ENCODE data around the gene GRIA2.
"Not testable (repeated sequence)": the region's sequence is repeated elsewhere in the genome, so short reads cannot be mapped to it uniquely, and the experiment has no call there.

GRIA2 gene

GRCh38 chr4:157220371-157220881 is at the start of gene GRIA2:
Gene GRIA2 (plus strand): TSS chr4:157220728. CDS start chr4:157221043, 315 bp downstream.
- no peak for DNase-seq

- DNase-seq: no peak
Observed at GRCh38 chr4:157172011-157172410, 48.5 kb upstream of the GRIA2 start.

DNA sequence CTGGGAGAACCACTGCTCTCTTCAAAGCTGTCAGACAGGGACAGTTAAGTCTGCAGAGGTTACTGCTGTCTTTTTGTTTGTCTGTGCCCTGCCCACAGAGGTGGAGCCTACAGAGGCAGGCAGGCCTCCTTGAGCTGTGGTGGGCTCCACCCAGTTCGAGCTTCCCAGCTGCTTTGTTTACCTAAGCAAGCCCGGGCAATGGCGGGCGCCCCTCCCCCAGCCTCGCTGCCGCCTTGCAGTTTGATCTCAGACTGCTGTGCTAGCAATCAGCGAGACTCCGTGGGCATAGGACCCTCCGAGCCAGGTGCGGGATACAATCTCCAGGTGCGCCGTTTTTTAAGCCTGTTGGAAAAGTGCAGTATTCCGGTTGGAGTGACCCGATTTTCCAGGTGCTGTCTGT is 40.3 kb upstream of the GRIA2 start:
- not testable (repeated sequence) for DNase-seq

DNA sequence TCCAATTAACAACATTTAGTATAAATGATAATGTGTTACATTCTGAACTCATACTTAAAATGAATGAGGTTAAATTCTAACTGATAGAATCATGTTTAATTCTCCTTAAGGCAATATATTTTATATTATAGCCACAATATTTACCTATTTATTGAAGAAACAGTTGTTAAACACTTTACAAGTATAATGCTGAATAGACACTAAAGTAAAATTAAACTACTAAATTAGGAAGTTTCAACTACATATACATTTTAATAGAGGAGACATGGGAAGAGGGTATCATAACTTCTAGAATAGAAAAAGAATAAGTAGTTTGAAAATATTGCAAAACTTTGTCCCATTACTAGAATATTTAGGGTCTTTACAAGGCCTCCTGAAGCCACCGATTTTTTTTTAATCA is 36.2 kb upstream of the GRIA2 start:
- no peak for DNase-seq

GRCh38 chr4:157185363-157185762 is 35.2 kb upstream of the GRIA2 start:
- DNase-seq: no peak

DNA sequence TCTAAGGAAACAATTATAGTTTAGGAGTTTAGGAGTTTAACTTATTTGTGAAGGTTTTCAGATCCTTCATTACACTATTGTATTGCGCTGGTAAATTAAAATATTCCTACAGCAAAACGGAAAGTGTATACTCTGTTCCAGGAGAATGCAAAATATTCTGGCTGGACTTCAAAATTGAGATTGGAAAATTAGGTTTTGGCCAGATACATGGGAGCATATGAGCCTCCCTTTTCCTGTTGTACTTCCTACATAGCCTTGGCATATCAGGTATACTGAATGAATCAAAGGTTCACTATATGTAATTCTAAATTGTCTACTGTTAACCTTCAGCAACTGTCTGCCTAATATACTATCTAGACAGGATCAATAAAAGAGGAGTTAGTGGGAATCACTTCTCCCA is 25.2 kb upstream of the GRIA2 start:
- no peak for DNase-seq

DNA sequence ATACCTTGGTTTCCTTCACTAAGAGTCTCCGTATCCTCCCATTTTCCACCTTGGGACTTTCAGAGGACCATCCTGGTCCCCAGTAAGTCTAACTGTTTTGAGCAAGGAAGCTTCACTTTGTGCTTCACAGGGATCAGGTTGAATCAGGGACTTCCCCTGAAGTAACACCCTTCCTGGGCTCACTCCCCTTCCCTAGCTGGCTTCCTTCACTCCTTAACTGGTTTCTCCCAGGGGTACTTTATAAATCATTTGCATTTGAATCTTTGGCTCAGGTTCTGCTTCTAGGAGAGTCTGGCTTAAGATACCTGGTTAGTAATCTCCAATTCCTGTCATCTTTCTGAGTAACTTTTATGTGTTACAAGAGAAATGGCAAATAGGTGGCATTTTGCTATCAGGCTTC is 24.5 kb upstream of the GRIA2 start:
- DNase-seq: no peak

DNA sequence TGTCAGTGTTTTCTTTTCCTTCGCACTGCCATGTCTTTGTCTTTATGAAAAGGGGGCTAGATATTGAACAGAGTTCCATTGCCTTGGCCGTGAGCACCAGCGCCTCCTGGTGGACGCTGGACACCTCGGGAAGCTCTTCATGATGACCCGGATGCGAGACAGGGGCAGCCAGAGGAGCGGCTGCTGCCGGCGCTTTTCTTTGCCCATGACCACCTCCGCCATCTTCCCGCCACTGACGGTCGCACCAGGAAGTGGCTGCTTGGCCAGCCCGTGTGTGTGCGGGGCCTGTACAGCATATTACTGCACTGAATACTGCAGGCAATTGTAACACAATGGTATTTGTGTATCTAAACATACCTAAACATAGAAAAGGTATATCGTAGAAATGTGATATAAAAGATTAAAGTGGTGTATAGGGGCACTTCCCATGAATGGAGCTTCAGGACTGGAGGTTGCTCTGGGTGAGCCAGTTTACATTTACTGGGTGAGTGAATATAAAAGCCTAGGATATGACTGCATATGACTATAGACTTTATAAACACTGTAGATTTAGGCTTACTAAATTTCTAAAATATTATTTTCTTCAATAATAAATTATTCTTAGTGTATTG is 15.8 kb upstream of the GRIA2 start:
- no peak for DNase-seq

DNA sequence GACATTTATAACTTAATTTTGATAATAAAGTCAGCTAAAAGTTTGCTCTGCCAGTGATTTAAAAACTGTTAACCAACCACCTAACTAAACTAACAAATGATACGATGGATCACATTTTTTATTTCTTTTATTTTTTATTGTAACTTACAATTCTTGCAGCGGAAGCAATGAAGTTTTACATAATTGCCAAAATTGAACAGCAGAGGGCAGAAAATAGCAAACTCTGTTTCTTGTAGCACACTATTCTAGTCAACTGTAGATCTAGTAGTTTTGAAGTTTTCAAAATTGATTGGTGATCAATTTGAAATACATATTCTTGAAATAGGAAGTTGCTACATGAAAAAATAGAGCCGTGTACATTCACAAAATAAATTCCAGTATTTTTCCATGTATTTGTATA is 2.8 kb upstream of the GRIA2 start:
- no peak for DNase-seq

DNA sequence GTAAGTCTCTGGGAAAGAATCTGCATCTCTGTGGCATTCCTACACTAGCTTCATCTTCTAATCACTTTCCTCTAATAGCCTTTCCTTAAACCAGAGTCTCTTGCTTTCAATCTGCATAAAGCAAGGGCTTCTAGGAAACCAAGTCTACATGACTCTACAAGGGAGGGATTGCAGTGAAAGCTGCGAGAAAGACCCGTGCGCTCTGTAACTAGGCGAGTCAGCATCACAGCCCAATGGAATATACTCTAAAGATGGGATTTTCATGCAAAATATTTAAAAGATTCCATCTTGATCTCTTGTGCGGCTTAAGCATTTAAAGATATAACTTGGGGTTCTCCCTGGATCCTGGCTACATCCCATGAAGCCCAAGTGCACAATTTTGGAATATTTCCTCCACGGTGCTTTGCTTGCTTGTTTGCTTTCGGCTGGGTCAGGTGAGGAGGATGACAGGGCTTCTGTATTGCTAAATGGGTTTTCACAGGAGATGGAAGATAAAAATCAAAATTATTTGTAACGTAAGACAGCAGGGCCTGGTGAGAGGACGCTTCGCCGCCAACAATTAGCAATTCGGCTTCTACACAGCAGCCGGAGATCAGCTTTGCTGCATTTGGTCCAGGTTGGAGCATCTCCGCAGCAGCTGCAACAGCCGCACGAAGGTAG is 687 bp upstream of the GRIA2 start:
- no peak for DNase-seq

DNA sequence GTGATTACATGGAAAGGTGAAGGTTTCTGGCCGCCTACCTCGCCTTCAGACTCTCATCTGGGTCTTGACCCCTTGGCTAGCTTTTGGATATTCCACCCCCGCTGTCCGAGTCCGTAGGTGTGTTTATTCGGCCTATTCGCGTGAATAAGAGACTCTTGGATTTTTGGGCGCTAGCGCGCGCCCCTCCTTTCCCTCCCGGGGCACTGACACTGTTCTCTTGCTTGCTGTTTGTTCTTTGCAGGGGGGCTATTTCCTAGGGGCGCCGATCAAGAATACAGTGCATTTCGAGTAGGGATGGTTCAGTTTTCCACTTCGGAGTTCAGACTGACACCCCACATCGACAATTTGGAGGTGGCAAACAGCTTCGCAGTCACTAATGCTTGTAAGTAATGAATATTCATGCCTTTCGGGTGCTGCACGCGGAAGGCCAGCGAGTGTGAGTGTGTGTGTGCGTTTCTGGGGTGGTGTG is 932 bp downstream of the GRIA2 start:
- no peak for DNase-seq

- no peak for DNase-seq
Observed at GRCh38 chr4:157221895-157222770, 1.6 kb downstream of the GRIA2 start.

DNA sequence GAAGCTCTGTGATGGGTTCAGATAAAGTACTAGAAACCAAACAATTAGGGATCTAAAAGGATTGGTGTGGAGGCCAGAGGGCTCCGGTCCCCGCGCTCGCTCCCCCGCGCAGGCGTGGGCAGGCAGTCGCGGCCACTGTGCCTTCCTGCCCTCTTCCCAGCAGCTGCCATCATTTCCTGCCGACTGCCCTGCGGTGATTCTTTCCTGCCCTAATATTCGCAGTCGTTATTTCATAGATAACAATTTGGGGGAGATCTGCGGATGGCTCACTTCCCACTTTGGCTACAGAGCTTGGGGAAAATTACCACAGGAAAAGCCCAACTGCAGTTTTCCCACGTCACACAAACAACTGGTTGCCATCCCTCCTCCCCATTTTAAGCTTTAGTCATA is 2.2 kb downstream of the GRIA2 start:
- no peak for DNase-seq

DNA sequence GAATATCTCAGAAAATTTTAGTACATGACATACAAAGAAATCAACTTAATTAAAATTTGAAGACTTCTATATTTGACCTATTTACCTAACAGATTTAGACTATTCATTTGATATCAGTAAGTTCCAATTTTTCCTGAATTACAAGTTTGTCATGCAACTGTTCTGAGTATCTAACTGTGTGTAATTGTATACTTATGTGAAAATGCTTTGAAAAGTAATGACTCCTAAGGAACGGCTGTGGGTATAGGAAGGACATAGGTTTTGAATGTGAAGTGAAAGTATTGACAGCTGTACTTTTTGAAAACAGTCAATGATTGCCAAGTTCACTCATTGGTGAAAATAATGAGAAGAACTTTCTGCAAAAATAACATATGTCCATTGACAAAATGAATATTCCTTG is 2.9 kb downstream of the GRIA2 start:
- no peak for DNase-seq

GRCh38 chr4:157225096-157225495 is 4.6 kb downstream of the GRIA2 start:
- DNase-seq: no peak

- DNase-seq: no peak
Observed at GRCh38 chr4:157226035-157226434, 5.5 kb downstream of the GRIA2 start.

GRCh38 chr4:157226601-157227000 is 6.1 kb downstream of the GRIA2 start:
- no peak for DNase-seq

DNA sequence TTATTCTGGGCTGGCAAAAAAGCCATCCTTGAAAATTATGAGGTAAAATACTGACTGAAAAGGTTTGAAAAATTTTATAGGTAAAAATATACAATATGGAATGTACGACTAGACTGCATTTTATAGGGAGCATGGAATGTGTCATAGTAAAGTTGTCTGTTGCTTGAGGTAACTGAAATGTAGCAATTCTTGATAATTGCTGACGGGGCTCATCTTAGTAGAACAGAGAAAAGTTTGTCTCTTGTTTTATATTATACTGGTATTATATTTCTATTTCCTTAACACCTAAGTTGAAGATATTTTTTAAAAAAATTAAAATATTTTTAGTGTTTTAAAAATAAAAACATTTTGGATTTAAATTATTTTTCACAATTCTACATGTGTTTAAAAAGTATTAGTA is 11.0 kb downstream of the GRIA2 start:
- no peak for DNase-seq

- DNase-seq: no peak
Observed at GRCh38 chr4:157242871-157243270, 22.3 kb downstream of the GRIA2 start.

- DNase-seq: no peak
Observed at GRCh38 chr4:157244348-157244747, 23.8 kb downstream of the GRIA2 start.

DNA sequence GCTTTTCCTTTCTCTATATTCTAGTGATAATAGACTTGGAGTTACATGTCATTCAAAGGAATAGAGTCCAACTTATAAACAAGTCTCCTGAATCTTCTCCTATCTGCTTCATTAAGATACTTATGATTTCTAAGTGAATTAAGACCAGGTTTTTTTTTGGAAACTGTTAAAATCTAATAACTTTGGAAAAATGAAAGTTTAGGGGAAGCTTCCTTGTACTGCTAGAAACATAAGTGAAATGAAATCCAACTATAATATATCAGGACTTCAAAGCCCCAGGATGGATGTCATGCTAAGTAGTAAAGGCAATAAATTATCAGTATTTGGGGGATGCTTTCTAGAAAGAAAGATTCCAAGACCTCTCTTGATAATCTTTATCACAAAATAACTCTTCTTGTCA is 24.8 kb downstream of the GRIA2 start:
- DNase-seq: no peak

GRCh38 chr4:157246964-157247363 is 26.4 kb downstream of the GRIA2 start:
- no peak for DNase-seq

- not testable (repeated sequence) for DNase-seq
Observed at GRCh38 chr4:157258165-157258564, 37.6 kb downstream of the GRIA2 start.

- no peak for DNase-seq
Observed at GRCh38 chr4:157265281-157265680, 44.8 kb downstream of the GRIA2 start.

Measured in activated T-cell treated with anti-CD3 and anti-CD28 coated beads for 4 hours (primary cell).